Endodermal cell (in vitro differentiated cells): Measurements from ENCODE around the gene HID1. TPM values are rescaled to one million over a fixed set of nuclear protein-coding genes. Genes with fewer than 3 reads are reported as not detected.

Source experiments
- DNase-seq: peaks from one replicate; pipeline ENCODE4 v3.0.0-alpha.2; 2017
- H3K27ac ChIP-seq: 2 replicates; pipeline ENCODE4 v1.5.1; 2013; ENCODE audit warnings: mild to moderate bottlenecking, low read depth, low read length, moderate library complexity
- H3K27me3 ChIP-seq: 2 replicates; pipeline ENCODE4 v1.6.1; 2013; ENCODE audit warnings: mild to moderate bottlenecking, low read length, moderate library complexity; ENCODE audit not compliant: insufficient read depth, control insufficient read depth, poor library complexity, severe bottlenecking
- H3K36me3 ChIP-seq: 2 replicates; pipeline ENCODE4 v1.7.0; 2013; ENCODE audit warnings: mild to moderate bottlenecking, low read length, moderate library complexity; ENCODE audit not compliant: control insufficient read depth, insufficient read depth
- H3K4me1 ChIP-seq: one replicate; pipeline ENCODE4 v1.7.0; 2013; ENCODE audit warnings: low read length; ENCODE audit not compliant: control insufficient read depth, insufficient read depth
- H3K4me3 ChIP-seq: 2 replicates; pipeline ENCODE4 v1.5.1; 2013; ENCODE audit warnings: mild to moderate bottlenecking, low read length, moderate library complexity
- H3K9ac ChIP-seq: 2 replicates; pipeline ENCODE4 v1.6.1; 2013; ENCODE audit warnings: mild to moderate bottlenecking, low read length, moderate library complexity; ENCODE audit not compliant: poor library complexity, severe bottlenecking; ENCODE audit errors: extremely low read depth
- H3K9me3 ChIP-seq: 2 replicates; pipeline ENCODE4 v1.6.1; 2013; ENCODE audit warnings: mild to moderate bottlenecking, low read length, moderate library complexity; ENCODE audit not compliant: control insufficient read depth
- H3K27ac Mint-ChIP-seq: 2 replicates; pipeline ENCODE4 v1.8.0; 2020; ENCODE audit warnings: mixed read lengths
- H3K27me3 Mint-ChIP-seq: 2 replicates; pipeline ENCODE4 v1.8.0; 2021; ENCODE audit warnings: mild to moderate bottlenecking, mixed read lengths; ENCODE audit not compliant: insufficient read depth
- H3K36me3 Mint-ChIP-seq: 2 replicates; pipeline ENCODE4 v1.8.0; 2020; ENCODE audit warnings: low read depth, mixed read lengths
- H3K4me1 Mint-ChIP-seq: 2 replicates; pipeline ENCODE4 v1.8.0; 2020; ENCODE audit warnings: mixed read lengths
- H3K4me3 Mint-ChIP-seq: 2 replicates; pipeline ENCODE4 v1.8.0; 2020; ENCODE audit warnings: mild to moderate bottlenecking, moderate library complexity, mixed read lengths
- H3K9me3 Mint-ChIP-seq: 2 replicates; pipeline ENCODE4 v1.8.0; 2020; ENCODE audit warnings: mild to moderate bottlenecking, mixed read lengths
- CTCF ChIP-seq: fragments of 200-600 bp; sonication (generic); conservative IDR thresholded peaks from 2 replicates; pipeline ENCODE4 v1.5.0; 2021; ENCODE audit warnings: antibody characterized with exemption, mild to moderate bottlenecking
- whole genome bisulfite sequencing, 2 experiments: methylation state at CpG; one replicate each; pipeline versions ENCODE4 v1.1.5 to v1.1.7; 2013; ENCODE audit warnings: missing lambda C conversion rate in 2 of 2, mixed read lengths in 1 of 2; ENCODE audit not compliant: insufficient coverage in 1 of 2, insufficient read length in 1 of 2; 5-methylcytosine and 5-hydroxymethylcytosine counted together
- total RNA-seq, 2 donors: library from RNA; stranded (reverse); fragmentation: NEBNext Ultra II Directional in 1 of 2; extraction: Animal tissue kit (Norgen Biotek cat#: 25700) in 1 of 2; gene quantifications; 2 replicates in 1 of 2; 3 replicates in 1 of 2; pipeline ENCODE4 v1.2.1, GENCODE V29; 2021

The HID1 gene
- total RNA-seq, 2 donors from 2014 or later = 7.6 to 11.4 TPM

GRCh38 chr17:75019710-75020109 lies 47.2 kb upstream of the HID1 start:
- H3K36me3 ChIP-seq = peaks cover 48% of the 10 kb centered on the region

GRCh38 chr17:75019146-75019545 lies 46.6 kb upstream of the HID1 start:
- H3K4me1 ChIP-seq = no peaks in the 10 kb centered on the region
- no peak for TF ChIP-seq CTCF
- H3K9me3 Mint-ChIP-seq = no peaks in the 10 kb centered on the region
- no peaks in the 10 kb centered on the region for H3K27me3 ChIP-seq
- DNase-seq = no peak
- H3K27me3 Mint-ChIP-seq = no peaks in the 10 kb centered on the region
- H3K9me3 ChIP-seq = no peaks in the 10 kb centered on the region
- H3K4me1 Mint-ChIP-seq = no peaks in the 10 kb centered on the region
- H3K9ac ChIP-seq = no peak overlapping the region
- WGBS, 2 experiments = 85 to 95% methylated on average over 4 to 5 of the region's 5 CpGs
- H3K36me3 Mint-ChIP-seq = peaks cover 54% of the 10 kb centered on the region
- H3K4me3 Mint-ChIP-seq = no peak overlapping the region
- no peak overlapping the region for H3K27ac ChIP-seq
- peaks cover 48% of the 10 kb centered on the region for H3K36me3 ChIP-seq
- no peak overlapping the region for H3K4me3 ChIP-seq
- no peak overlapping the region for H3K27ac Mint-ChIP-seq

More at GRCh38 chr17:75019710-75020109, 47.2 kb upstream of the HID1 start:
- H3K4me1 Mint-ChIP-seq = no peaks in the 10 kb centered on the region
- Histone ChIP-seq H3K9me3 (no peaks in the 10 kb centered on the region), H3K27me3 (no peaks in the 10 kb centered on the region), H3K4me1 (no peaks in the 10 kb centered on the region), H3K9ac (no peak overlapping the region), H3K4me3 (no peak overlapping the region), H3K27ac (no peak overlapping the region)
- TF ChIP-seq CTCF = no peak
- H3K27me3 Mint-ChIP-seq = no peaks in the 10 kb centered on the region
- H3K27ac Mint-ChIP-seq = no peak overlapping the region
- peaks cover 58% of the 10 kb centered on the region for H3K36me3 Mint-ChIP-seq
- no peak for DNase-seq
- peaks cover 2% of the 10 kb centered on the region for H3K9me3 Mint-ChIP-seq
- H3K4me3 Mint-ChIP-seq = no peak overlapping the region
- 93 to 94% methylated on average over 3 of the region's 3 CpGs for WGBS, 2 experiments

- WGBS, 2 experiments = 1 to 2% methylated on average over 10 of the region's 10 CpGs
- DNase-seq = no peak
- Histone ChIP-seq H3K9me3 (no peaks in the 10 kb centered on the region), H3K27me3 (no peaks in the 10 kb centered on the region), H3K9ac (peak overlapping the region; percentile 73), H3K27ac (peak overlapping the region; percentile 2), H3K36me3 (peaks cover 6% of the 10 kb centered on the region), H3K4me3 (peak overlapping the region; percentile 96), H3K4me1 (no peaks in the 10 kb centered on the region)
- peaks cover 17% of the 10 kb centered on the region for H3K4me1 Mint-ChIP-seq
- peak overlapping the region; percentile 1 for H3K27ac Mint-ChIP-seq
- no peaks in the 10 kb centered on the region for H3K9me3 Mint-ChIP-seq
- H3K4me3 Mint-ChIP-seq = peak overlapping the region; percentile 91
- no peaks in the 10 kb centered on the region for H3K27me3 Mint-ChIP-seq
- TF ChIP-seq CTCF = no peak
- peaks cover 14% of the 10 kb centered on the region for H3K36me3 Mint-ChIP-seq
Measured at GRCh38 chr17:75013092-75013559, 40.6 kb upstream of the HID1 start.
